C1 segment of cervical spinal cord (tissue), 14 donors: ENCODE data around the gene OBSCN.
"Not testable (repeated sequence)": the region's sequence is repeated elsewhere in the genome, so short reads cannot be mapped to it uniquely, and the experiment has no call there.

ENCODE experiments used
- DNase-seq, 14 donors: peaks; one replicate each; lab custom pipeline; 2025; lab: John Stamatoyannopoulos, UW

OBSCN gene

DNA sequence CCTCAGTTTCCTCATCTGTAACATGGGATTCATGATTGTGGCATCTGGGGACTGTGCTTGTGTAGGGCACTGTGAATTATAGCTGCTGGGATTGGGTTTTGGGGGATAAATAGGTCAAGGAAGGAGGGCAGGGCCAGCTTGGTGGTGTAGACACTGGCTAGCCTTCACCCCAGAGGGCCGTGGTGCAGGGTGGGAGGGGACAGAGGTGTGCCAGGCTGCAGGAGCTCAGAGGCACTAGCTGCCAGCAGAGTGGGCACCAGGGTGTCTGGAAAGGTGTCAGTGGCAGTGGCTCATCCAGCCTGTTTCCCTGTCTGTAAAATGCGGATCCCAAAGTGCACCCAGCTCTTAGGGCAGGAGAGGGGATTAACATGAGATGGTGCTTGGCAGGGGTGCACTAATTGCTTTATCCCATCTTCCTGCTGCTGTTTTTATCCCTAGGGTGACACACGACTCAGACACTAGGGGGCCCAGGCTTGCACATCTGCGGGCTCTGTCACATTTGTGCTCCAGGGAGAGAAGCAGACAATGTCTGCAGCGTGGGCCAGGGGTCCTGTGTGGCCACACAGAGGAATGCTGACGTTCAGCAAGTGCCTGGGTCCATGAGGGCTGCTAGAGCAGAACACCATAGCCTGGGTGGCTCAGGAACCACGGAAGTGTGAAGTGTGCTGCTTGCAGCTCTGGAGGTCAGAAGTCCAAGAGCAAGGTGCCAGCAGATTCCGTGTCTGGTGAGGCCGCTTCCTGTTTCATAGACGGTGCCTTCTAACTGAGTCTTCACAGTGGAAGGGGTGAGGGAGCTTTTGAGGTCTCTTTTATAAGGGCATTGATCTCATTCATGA lies 19.3 kb downstream of the OBSCN start:
- no peak for DNase-seq

DNA sequence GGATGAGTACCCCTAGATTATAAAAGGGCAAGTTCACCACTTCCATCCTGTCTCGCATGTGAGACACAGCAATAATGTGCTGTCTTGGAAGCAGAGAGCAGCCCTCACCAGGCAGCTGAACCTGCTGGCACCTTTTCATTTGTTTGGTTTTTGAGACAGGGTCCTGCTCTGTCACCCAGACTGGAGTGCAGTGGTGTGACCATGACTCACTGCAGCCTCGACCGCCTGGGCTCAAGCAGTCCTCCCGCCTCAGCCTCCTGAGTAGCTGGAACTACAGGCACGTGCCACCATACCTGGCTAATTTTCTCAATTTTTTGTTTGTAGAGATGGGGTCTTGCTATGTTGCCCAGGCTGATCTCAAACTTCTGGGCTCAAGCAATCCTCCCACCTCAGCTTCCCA lies 20.3 kb downstream of the OBSCN start:
- DNase-seq, result not testable (repeated sequence)

DNA sequence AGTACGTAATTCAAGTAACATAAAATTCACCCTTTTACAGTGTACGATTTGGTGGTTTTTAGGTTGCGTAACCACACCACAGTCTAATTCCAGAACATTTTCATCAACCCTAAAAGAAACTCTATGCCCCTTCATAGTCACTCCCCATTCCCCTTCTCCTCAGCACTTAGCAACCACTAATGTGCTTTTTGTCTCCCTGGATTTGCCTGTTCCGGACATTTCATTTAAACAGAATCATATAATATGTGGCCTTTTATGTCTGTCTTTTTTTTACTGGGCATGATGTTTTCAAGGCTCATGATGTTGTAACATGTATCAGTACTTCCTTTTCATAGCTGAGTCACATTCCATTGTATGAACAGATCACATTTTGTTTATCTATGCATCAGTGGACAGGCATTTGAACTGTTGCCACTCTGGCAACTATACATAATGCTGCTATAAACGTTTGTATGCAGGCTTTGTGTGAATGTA lies 20.8 kb downstream of the OBSCN start:
- no peak for DNase-seq

DNA sequence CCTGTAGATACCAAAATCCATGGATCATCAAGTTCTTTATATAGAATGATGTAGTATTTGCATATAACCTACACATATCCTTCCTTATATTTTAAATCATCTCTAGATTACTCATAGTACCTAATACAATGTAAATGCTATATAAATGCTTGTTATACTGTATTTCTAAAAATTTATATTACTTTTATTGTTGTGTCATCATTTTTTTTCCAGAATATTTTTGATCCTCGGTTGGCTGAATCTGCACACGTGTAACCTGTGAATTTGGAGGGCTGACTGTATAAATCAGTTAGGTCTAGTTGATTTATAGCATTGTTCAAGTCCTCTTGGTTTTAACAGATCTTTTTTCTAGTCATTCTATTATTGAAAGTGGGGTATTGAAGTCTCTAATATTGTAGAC lies 23.3 kb downstream of the OBSCN start:
- DNase-seq, result no peak

DNA sequence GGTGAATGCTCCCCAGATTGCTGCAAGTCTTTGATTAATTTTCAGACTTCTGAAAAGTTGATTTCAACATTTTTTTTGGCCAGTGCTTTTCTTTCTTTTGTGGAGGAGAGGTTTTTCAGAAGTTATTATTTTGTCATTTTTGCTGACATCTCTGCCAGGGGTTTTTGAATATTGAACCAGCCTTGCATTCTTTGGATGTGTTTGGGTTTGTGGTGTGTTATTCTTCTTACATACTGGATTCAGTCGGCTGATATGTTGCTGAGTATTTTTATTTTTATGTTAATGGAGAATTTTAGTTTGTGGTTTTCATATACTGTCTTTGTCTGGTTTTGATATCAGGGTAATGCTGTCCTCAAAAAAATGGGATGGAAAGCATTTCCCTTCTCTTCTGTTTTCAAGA lies 25.3 kb downstream of the OBSCN start:
- no peak for DNase-seq

DNA sequence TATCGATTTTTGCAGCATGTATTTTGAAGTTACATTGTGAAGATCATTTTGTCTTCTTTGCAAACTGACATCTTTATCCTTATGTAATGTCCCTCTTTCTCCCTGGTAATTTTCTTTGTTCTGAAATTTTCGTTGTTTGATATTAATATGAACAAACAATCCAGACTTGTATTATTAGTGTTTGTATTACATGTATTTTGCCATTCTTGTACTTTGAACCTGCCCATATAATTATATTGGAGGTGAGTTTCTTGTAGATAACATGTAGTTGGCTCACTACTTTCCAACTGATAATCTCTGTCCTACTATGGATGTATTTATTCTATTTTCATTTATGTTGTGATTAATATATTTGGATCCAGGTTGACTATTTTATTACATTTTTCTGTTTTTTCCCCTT lies 27.1 kb downstream of the OBSCN start:
- DNase-seq, result no peak

DNA sequence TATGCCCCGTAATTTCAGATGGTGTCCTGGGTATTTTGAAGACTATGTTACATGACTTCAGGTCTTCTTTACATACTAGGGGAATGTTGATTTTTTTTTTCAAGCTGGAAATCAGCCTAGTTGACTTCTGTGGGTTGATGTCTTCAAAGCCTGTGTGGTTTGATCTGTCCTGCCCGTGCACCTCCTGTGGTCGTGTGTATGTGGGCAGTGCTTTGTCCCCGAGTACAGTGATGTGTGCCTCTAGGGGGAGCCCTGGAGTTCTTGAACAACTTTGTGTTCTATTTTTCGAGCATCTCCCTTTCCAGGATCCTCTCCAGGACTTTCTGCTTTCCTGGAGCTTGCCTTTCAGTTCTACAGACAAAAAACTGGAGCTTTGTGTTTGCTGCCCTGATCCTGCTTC lies 28.9 kb downstream of the OBSCN start:
- no peak for DNase-seq

DNA sequence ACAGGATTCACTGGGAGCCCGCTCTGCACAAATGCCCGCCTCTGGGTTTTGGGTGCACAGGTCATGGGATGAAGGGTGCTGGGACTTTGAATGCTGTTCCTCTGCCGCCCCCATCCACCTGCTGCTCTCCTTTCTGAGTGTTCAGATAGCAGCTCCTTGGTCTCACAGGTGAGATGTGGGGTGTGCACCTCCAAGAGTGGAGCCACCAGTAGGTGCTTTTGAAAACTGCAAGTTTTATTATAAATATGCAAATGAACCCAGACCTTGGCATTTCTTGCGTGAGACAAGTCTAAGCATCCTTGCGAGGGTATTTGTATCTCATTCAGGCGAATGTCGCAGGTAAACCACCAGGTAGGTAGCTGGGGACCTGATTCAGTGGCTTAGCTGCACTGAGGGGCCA lies 30.2 kb downstream of the OBSCN start:
- DNase-seq, result no peak

DNA sequence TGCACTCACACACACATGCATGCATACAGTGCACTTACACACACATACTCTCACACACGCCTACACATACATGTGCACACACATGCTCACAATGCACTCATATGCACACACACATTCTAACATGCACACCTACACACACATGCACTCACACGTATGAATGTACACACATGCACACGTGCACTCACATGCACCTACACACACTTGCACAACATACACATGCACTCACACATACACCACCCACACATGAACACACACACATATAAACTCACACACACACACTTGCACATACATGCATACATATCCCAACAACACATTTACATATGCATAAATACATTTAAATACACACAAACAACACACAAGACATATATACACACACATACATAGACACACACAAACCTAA lies 30.6 kb downstream of the OBSCN start:
- no peak for DNase-seq

DNA sequence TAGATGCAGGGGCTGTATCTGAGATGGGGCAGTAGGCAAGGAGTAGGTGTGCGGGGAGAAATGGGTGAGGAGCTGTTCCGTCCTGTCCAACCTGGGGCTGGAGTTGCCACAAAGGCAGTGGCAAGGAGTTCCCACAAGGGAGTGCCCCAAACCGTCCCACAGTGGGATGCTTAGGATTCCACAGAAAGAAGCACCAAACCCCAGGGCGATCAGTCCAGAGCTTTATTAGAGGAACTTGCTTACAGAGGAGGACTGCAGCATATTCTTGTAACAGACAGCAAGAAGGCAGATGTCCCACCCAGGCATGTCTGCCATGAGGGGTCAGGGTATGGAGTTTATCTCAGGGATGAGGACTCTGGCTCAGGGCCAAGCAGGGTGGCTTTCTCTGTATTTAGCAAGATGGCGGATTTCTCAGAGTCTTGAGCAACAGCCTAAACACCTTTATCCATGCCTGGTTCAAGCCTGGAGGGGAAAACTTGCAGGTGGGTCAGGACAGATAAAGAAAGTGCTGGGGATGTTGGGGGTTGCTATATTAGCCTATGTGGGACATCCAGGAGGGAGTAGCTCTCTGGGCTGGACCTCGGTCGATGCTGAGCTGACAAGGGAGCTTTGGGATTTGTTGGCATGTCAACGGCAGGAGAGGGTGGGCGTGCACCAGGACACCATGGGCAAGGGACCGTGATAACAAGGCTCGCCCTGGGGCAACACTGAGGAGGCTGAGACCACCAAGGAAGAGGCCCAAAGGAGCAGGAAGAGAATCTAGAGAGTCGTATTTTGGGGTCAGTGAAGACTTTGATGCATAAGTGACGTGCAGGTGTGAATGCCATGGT lies 32.8 kb downstream of the OBSCN start:
- no peak for DNase-seq

DNA sequence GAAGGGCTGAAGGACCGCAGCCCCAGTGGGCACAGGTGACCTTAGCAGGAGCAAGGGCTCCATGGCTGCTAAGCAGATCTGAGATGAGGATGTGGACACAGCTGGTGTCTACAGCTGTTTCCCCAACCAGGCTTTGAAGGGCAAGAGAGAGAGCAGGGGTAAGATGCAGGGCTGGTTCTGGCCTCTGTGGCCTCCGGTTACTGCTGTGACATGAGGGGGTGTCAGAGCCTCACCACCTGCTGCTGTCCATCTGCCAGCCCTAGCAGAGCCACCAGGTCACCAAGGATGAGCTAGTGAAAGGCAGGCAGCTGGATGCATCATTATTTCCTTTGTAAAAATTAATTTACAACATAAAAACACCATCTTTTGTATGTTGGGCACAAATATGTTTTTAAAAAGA lies 33.4 kb downstream of the OBSCN start:
- no peak for DNase-seq

DNA sequence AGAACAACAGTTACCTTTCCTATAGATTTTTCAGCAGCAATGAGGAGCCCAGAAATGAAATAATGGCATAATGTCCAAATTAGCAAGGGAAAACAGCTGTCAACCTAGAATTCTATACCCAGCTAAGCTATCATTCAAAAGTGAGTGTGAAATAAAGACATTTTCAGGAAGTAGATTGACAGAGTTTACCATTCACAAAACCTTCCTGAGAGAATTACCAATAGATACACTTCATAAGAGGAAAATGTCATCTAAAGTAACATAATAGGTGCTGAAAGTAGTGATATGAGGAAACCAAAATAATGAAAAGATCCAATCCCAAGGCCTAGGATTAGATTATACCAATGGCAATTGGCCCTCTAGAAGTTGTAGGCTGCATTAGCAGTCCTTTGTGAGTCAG lies 34.6 kb downstream of the OBSCN start:
- no peak for DNase-seq

DNA sequence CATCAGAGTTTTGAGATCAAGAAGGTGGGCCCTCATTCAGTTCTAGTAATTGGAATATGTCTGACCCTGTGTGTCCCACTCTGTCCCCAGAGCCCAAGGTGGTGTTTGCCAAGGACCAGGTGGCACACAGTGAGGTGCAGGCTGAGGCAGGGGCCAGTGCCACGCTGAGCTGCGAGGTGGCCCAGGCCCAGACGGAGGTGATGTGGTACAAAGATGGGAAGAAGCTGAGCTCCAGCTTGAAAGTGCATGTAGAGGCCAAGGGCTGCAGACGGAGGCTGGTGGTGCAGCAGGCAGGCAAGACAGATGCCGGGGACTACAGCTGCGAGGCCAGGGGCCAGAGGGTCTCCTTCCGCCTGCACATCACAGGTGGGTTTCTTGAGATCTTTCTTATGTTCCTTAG lies 35.2 kb downstream of the OBSCN start:
- DNase-seq, result no peak

DNA sequence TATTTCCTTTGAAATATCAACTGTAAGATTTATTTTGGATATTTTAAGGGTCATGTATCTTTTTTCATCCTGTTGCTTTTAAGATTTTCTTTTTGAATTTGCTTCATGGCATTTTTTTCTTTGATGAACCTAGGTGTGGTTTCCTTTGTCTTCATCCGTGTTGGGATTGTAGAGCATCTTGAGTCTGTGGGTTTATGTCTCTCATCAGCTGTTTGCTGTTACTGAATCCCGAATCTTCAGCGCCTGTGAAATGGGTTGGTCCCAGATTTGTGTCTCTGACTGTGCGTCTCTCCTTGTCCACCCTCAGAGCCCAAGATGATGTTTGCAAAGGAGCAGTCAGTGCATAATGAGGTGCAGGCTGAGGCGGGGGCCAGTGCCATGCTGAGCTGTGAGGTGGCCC lies 36.1 kb downstream of the OBSCN start:
- DNase-seq, result not testable (repeated sequence)

DNA sequence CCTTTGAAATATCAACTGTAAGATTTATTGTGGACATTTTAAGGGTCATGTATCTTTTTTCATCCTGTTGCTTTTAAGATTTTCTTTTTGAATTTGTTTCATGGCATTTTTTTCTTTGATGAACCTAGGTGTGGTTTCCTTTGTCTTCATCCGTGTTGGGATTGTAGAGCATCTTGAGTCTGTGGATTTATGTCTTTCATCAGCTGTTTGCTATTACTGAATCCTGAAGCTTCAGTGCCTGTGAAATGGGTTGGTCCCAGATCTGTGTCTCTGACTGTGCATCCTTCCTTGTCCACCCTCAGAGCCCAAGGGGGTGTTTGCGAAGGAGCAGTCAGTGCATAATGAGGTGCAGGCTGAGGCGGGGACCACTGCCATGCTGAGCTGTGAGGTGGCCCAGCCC lies 37.3 kb downstream of the OBSCN start:
- DNase-seq, result no peak

DNA sequence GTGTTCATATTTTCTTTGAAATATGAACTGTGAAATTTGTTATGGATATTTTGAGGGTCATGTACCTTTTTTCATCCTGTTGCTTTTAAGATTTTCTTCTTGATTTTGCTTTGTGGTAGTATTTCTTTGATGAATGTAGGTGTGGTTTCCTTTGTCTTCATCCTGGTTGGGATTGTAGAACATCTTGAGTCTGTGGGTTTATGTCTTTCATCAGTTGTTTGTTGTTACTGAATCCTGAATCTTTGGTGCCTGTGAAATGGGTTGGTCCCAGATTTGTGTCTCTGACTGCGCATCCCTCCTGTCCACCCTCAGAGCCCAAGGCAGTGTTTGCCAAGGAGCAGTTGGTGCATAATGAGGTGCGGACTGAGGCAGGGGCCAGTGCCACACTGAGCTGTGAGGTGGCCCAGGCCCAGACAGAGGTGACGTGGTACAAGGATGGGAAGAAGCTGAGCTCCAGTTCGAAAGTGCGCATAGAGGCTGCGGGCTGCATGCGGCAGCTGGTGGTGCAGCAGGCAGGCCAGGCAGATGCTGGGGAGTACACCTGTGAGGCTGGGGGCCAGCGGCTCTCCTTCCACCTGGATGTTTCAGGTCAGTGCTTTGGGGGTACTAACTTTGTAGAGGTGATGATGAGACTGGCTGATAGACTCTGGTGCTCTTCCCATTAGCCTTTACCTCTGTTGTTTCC lies 38.5 kb downstream of the OBSCN start:
- DNase-seq, result no peak

DNA sequence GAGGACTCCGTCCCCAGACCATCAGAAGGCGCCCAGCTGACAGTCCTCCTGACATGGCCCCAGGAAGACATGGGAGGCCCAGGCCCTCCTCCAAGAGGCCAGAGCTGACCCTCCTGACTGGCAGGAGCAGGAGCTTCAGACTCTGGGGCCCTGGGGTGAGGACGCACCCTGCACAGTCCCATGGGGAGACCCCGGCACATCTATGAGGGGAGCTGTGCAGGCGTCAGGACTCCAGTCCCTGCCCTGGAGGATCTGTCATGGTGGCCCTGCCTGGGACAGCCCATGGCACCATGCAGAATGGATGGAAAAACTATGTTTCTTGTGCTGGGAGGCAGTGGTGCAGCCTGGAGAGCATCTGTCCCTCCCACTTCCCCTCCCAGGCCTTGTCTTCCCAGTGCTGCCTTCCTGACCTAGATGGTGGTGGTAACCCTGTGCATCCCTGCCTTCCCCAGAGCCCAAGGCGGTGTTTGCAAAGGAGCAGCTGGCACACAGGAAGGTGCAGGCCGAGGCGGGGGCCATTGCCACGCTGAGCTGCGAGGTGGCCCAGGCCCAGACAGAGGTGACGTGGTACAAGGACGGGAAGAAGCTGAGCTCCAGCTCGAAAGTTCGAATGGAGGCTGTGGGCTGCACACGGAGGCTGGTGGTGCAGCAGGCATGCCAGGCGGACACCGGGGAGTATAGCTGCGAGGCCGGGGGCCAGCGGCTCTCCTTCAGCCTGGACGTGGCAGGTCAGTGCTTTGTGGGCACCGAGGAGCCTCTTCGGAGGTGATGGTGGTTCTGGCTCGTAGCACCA lies 41.9 kb downstream of the OBSCN start:
- no peak for DNase-seq

DNA sequence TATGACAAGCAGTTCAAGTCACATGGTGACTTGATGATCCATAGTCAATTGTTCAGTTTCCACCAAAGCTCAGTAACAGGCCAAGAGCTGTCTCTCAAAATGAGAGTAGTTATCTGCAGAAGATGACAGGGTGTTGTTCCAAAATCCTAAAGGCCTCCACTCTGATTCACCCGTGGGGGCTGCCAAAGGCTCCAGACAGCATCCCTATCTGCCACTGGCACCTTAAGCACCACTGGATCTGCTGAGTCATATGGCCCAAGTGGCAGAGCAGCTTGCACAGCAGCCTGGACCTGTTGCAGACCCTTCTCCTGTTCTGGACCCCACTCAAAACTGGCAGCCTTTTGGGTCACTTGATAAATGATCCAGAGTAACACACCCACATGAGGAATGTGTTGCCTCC lies 44.6 kb downstream of the OBSCN start:
- not testable (repeated sequence) for DNase-seq

DNA sequence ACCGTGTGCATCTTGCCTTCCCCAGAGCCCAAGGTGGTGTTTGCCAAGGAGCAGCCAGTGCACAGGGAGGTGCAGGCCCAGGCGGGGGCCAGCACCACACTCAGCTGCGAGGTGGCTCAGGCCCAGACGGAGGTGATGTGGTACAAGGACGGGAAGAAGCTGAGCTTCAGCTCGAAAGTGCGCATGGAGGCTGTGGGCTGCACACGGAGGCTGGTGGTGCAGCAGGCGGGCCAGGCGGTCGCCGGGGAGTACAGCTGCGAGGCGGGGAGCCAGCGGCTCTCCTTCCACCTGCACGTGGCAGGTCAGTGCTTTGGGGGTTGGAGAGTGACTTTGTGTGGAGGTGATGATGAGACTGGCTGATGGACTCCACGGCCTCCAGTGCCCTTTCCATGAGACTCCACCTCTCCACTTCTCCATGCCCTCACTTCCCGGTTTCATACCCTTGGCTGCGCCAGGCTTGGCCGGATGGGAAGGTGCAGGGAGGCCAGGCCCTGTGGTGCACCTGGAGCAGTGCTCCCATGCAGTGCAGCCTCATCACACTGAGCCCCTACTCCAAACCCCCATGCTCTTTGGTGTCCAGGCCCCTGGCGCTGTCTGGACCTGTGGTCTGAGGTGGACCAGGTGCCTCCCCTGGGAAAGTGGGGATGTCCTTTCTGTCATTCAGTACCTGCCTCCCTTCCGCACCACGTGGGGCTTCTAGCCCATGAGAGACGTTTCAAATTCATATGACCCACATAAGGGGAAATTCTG lies 49.0 kb downstream of the OBSCN start:
- no peak for DNase-seq

DNA sequence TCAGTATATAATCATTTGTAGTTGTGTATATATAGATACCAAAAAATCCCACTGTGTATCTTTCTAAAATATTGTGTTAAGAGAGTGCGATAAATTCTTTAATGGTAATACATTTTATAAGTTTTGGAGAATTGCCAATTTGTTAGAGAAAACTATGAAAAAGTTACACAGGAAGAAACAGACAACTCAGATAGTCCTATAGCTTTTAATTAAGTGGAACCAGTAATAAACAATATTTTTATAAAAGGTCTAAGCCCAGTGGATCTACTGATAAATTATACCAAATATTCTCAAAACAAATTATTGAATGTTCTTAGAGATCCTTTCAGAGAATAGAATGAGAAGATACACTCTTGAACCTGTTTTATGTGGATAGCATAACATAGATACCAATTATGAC lies 50.6 kb downstream of the OBSCN start:
- DNase-seq, result no peak
